ENCODE data around the gene BCL2A1.

The BCL2A1 gene

DNA sequence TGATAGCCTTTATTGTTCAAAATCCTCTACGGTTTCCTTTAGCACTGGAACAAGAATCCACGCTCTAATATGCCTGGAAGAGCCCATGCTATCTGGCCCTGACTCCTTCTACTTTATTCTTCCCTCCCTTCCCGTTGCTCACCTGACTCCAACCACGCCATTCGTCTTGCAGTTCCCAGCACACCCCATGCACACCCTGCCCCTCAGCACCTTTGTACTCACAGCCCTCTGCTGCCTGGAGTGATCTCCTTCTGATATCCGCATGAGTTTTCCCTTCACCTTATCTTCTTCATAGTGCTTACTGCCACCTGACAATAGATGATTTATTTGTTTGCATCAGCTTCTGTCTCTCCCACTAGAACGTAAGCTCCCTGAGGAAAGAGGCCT is 16.6 kb upstream of the BCL2A1 start:
- H3K27ac ChIP-seq, result no peak overlapping the region

GRCh38 chr15:79981831-79982455 is 10.9 kb upstream of the BCL2A1 start:
- H3K27me3 ChIP-seq (ENCODE audit: insufficient read depth, low read depth, severe bottlenecking), result no peaks in the 10 kb centered on the region
- no peak for DNase-seq

More for the DNA sequence above, 16.6 kb upstream of the BCL2A1 start:
- no peaks in the 10 kb centered on the region for H3K27me3 ChIP-seq (ENCODE audit: insufficient read depth, low read depth, severe bottlenecking)
- no peaks in the 10 kb centered on the region for H3K36me3 ChIP-seq
- no peak overlapping the region for H3K4me3 ChIP-seq (ENCODE audit: low read depth, low read length)
- DNase-seq, result no peak
- H3K9me3 ChIP-seq (ENCODE audit: severe bottlenecking), result no peaks in the 10 kb centered on the region
- no peak for TF ChIP-seq CTCF (IDR thresholded peaks at IDR 0.05; ENCODE audit: low read depth, low read length)

DNA sequence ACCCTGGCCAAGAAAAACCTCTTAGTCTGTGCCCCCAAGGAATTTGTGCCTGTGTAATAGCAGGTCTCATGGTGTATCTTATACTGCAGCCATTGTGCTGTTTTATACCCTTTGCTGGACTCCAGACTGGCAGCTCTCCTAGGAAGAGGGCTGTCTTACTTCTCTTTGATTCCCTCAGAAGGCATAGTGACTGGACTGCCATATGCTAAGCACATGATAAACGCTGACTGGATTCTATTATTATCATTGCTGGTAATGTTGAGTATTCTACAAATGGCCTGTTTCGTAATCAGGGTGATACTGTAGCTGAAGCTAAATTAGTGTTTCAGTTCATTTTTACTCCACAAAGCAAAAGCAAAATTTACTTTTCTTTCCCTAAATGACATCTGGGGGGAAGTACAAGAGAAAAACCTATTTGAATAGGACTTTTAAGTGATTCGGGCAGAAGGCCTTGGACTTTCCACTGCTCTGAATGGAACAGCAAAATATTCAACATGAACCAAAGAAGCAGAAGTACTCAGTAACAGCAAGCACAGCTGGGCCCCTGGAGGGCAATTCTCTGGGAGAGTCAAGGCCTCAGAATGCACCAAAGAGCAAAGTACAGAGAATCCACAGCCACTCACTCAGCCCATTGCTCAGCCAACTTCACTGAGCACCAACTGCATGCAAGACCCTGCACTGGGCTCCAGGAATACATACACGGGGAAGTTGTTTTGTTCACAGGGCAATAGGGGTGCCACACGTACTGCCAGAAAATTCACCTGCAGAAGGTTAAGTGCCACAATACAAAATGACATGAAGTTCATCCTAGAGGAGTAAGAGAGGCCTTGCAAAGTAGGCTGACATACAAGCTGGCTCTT is 7.9 kb upstream of the BCL2A1 start:
- Histone ChIP-seq H3K27me3 (ENCODE audit: insufficient read depth, low read depth, severe bottlenecking) (no peaks in the 10 kb centered on the region), H3K4me3 (ENCODE audit: low read depth, low read length) (no peak overlapping the region), H3K36me3 (no peaks in the 10 kb centered on the region), H3K9me3 (ENCODE audit: severe bottlenecking) (peaks cover 2% of the 10 kb centered on the region), H3K27ac (no peak overlapping the region)
- DNase-seq, result no peak
- no peak for TF ChIP-seq CTCF (IDR thresholded peaks at IDR 0.05; ENCODE audit: low read depth, low read length)

More at GRCh38 chr15:79981831-79982455, 10.9 kb upstream of the BCL2A1 start:
- no peak for TF ChIP-seq CTCF (IDR thresholded peaks at IDR 0.05; ENCODE audit: low read depth, low read length)
- Histone ChIP-seq H3K4me3 (ENCODE audit: low read depth, low read length) (no peak overlapping the region), H3K27ac (no peak overlapping the region), H3K36me3 (no peaks in the 10 kb centered on the region), H3K9me3 (ENCODE audit: severe bottlenecking) (no peaks in the 10 kb centered on the region)

DNA sequence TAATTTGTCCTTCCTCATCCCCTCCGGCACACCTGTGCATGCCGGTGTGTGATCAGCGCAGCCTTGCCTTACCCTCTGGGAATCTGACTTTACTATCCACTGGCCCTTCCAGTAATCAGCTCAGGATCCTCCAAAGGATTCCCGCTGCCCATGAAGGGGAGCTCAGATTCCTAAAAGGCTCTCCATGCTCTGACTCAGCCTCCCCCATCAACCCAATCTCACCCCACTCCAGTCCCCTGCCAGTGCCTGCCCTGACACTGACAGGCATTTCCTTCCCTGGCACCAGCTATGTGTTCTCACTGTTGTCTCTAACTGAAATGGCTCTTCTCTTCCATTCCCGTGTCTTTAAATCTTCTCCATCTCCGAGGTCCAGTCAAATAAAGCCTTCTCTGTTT is 7.3 kb upstream of the BCL2A1 start:
- Histone ChIP-seq H3K36me3 (no peaks in the 10 kb centered on the region), H3K9me3 (ENCODE audit: severe bottlenecking) (peaks cover 2% of the 10 kb centered on the region), H3K4me3 (ENCODE audit: low read depth, low read length) (no peak overlapping the region), H3K27ac (no peak overlapping the region), H3K27me3 (ENCODE audit: insufficient read depth, low read depth, severe bottlenecking) (no peaks in the 10 kb centered on the region)
- no peak for DNase-seq
- no peak for TF ChIP-seq CTCF (IDR thresholded peaks at IDR 0.05; ENCODE audit: low read depth, low read length)

DNA sequence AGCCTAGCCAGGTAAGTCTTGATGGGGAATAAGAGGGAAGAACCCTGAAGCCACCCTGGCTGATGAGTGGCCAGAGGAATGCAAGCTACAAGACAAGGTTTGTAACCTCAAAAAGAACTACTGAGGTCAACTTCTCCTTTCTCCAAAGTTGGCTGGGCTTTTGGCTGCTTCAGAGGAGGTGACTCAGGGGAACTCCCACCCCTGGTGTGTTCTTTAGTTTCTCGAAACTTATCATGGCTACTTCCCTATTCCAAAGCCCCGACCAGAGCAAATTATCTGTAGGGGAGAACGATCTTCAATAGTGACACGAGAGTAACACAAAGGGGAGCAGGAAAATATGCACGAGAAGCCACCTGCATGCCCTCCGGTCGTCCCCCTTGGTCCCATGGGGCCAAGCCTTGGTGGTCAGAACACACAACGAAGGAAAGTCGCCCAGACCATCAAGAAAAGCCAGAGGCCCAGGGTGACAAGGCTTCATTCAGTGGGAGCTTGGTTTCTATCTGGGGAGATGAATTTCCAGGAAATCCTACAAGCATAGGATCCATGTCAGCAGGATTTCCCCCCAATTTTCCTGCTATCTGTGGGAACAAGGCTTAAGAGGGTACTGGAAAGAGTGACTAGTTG is 6.5 kb upstream of the BCL2A1 start:
- Histone ChIP-seq H3K4me3 (ENCODE audit: low read depth, low read length) (no peak overlapping the region), H3K27ac (no peak overlapping the region), H3K9me3 (ENCODE audit: severe bottlenecking) (peaks cover 2% of the 10 kb centered on the region), H3K36me3 (no peaks in the 10 kb centered on the region), H3K27me3 (ENCODE audit: insufficient read depth, low read depth, severe bottlenecking) (no peaks in the 10 kb centered on the region)
- no peak for TF ChIP-seq CTCF (IDR thresholded peaks at IDR 0.05; ENCODE audit: low read depth, low read length)
- no peak for DNase-seq

Measured in WERI-Rb-1 (cell line).